Neural crest cell (in vitro differentiated cells): ENCODE measurements around the gene SERPIND1. TPM values are rescaled to one million over a fixed set of nuclear protein-coding genes. Genes with fewer than 3 reads are reported as not detected.

ENCODE experiments used
- DNase-seq: peaks from one replicate; pipeline ENCODE4 v3.0.0; 2021; ENCODE audit warnings: low read depth, mixed read lengths, low spot score
- H3K27ac Mint-ChIP-seq: one replicate; pipeline ENCODE4 v1.8.0; 2021; ENCODE audit warnings: mild to moderate bottlenecking, mixed read lengths; ENCODE audit not compliant: unreplicated experiment
- H3K27me3 Mint-ChIP-seq: 2 replicates; pipeline ENCODE4 v1.8.0; 2021; ENCODE audit warnings: low read depth, mild to moderate bottlenecking, mixed read lengths
- H3K36me3 Mint-ChIP-seq: 2 replicates; pipeline ENCODE4 v1.8.0; 2021; ENCODE audit warnings: low read depth, mild to moderate bottlenecking, mixed read lengths
- H3K4me1 Mint-ChIP-seq: 2 replicates; pipeline ENCODE4 v1.8.0; 2021; ENCODE audit warnings: mixed read lengths
- H3K4me3 Mint-ChIP-seq: one replicate; pipeline ENCODE4 v1.8.0; 2021; ENCODE audit warnings: mild to moderate bottlenecking, mixed read lengths
- H3K9me3 Mint-ChIP-seq: 2 replicates; pipeline ENCODE4 v1.8.0; 2021; ENCODE audit warnings: mixed read lengths
- total RNA-seq: library from RNA; stranded (reverse); gene quantifications from 2 replicates; pipeline ENCODE4 v1.2.1, GENCODE V29; 2021
- TF ChIP-seq, protein P1 (sequence below): fragments of 200-600 bp; sonication (generic); conservative IDR thresholded peaks from 2 replicates; pipeline ENCODE4 v1.5.0; 2021; ENCODE audit warnings: antibody characterized with exemption, mild to moderate bottlenecking

Gene SERPIND1
- total RNA-seq, 1 donor from 2014 or later: not detected

- Mint-ChIP-seq H3K4me3 (no peak overlapping the region), H3K27me3 (no peaks in the 10 kb centered on the region), H3K27ac (no peak overlapping the region), H3K4me1 (no peaks in the 10 kb centered on the region), H3K9me3 (no peaks in the 10 kb centered on the region), H3K36me3 (peaks cover 30% of the 10 kb centered on the region)
- no peak for DNase-seq
- TF ChIP-seq, protein P1, sequence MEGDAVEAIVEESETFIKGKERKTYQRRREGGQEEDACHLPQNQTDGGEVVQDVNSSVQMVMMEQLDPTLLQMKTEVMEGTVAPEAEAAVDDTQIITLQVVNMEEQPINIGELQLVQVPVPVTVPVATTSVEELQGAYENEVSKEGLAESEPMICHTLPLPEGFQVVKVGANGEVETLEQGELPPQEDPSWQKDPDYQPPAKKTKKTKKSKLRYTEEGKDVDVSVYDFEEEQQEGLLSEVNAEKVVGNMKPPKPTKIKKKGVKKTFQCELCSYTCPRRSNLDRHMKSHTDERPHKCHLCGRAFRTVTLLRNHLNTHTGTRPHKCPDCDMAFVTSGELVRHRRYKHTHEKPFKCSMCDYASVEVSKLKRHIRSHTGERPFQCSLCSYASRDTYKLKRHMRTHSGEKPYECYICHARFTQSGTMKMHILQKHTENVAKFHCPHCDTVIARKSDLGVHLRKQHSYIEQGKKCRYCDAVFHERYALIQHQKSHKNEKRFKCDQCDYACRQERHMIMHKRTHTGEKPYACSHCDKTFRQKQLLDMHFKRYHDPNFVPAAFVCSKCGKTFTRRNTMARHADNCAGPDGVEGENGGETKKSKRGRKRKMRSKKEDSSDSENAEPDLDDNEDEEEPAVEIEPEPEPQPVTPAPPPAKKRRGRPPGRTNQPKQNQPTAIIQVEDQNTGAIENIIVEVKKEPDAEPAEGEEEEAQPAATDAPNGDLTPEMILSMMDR: no peak
Measured at GRCh38 chr22:20805972-20806471, 32.1 kb downstream of the SERPIND1 start.

DNA sequence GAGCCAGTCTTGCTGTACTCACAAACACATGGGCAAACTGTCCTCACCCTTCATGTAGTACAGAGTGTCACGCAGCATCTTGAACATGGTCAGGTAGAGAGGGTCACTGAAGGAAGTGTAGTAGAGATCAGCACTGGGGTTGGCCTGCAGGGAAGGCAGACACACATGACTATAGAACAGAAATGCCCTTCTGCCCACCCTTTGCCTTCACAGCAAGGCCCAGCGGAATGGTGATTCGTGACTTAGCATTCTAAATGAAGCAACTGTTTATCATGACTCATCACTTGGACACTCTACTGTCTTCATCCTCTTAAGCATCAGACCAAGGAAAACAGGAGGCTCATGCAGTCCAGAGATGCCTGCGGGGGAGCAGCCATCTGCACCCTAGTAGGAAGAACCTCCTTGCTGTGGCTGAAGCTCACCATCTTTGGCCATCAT, 33.4 kb downstream of the SERPIND1 start:
- Mint-ChIP-seq H3K36me3 (peaks cover 29% of the 10 kb centered on the region), H3K4me1 (no peaks in the 10 kb centered on the region), H3K27me3 (no peaks in the 10 kb centered on the region), H3K27ac (no peak overlapping the region), H3K4me3 (no peak overlapping the region), H3K9me3 (no peaks in the 10 kb centered on the region)
- DNase-seq: no peak
- TF ChIP-seq, protein P1: no peak

DNA sequence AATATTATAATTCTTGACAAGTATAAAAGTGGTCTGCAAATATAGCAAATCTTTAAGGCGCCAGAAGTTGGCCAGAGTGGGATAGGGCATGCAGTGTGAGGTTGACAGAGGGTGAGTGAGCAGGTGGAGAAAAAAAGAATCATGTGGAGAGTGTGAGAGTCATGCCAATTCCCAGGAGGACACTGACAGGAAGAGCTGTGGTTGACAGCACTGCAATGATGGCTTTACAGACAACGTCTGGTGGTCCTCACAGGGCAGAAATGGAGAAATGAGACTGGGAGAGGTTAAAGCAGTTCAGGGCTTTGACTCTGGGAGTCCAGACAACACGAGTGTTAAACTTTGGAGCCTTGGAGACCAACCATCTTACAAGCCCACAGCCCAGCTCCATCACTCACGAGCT, 34.9 kb downstream of the SERPIND1 start:
- H3K4me1 Mint-ChIP-seq: no peaks in the 10 kb centered on the region
- H3K9me3 Mint-ChIP-seq: no peaks in the 10 kb centered on the region
- H3K27me3 Mint-ChIP-seq: no peaks in the 10 kb centered on the region
- H3K27ac Mint-ChIP-seq: no peak overlapping the region
- TF ChIP-seq, protein P1: no peak
- peaks cover 33% of the 10 kb centered on the region for H3K36me3 Mint-ChIP-seq
- no peak for DNase-seq
- no peak overlapping the region for H3K4me3 Mint-ChIP-seq

DNA sequence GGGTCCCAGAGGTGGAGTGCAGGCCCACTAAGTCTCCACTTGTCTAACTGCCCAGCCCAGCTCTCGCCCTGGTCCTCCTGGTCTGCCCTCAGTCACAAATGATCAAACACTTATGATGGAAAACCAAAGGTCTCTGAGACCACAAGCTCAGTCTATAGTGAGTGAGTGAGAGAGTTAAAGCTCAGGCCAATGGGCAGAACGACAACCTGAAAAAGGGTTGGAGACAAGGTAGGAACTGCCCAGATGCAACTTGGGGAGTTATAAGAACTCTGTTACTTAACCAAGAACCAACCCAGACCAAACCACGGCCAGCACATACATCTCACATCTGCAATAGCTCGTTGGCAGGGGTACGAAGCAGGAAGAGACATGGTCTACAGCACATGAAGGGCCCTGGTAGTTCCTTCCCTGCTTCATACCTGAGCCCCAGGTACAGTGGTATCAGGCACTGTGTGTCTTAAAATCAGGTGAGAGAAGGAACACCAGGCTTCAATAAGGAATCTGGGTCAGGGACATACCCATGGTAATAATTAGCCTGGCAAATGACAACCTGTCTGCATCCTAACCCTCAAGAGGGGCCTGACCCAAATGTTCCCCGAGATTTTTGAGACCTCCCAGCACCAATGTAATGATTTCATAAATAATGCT, 35.7 kb downstream of the SERPIND1 start:
- Mint-ChIP-seq H3K4me3 (no peak overlapping the region), H3K4me1 (no peaks in the 10 kb centered on the region), H3K9me3 (no peaks in the 10 kb centered on the region), H3K27me3 (no peaks in the 10 kb centered on the region), H3K27ac (no peak overlapping the region), H3K36me3 (peaks cover 27% of the 10 kb centered on the region)
- DNase-seq: no peak
- TF ChIP-seq, protein P1: no peak

DNA sequence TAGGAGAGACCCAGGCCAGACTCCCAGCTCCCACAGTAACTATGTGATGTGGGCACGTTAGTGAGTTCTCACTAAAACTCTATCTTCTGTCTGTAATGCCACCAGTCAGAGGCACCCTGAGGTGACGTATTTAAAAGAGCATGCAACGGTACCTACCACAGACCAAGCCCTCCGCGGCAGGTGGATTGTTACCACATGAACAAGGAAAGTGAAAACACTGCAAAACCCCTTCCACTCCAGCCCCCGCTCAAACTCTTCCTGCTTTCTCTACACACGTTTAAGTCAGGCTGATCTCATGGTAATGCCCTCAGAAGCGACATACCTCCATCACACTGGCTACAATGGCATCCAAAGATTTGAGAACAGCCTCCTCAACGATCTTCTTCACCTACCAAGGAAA, 36.7 kb downstream of the SERPIND1 start:
- TF ChIP-seq, protein P1: no peak
- Mint-ChIP-seq H3K36me3 (peaks cover 27% of the 10 kb centered on the region), H3K27me3 (no peaks in the 10 kb centered on the region), H3K4me1 (no peaks in the 10 kb centered on the region), H3K9me3 (no peaks in the 10 kb centered on the region), H3K4me3 (no peak overlapping the region), H3K27ac (no peak overlapping the region)
- no peak for DNase-seq
